Common myeloid progenitor, CD34-positive (primary cell): ENCODE data around the gene SIGLEC9. TPM values are rescaled to one million over a fixed set of nuclear protein-coding genes. Genes with fewer than 3 reads are reported as not detected.

ENCODE experiments used
- CTCF ChIA-PET: fragments of 350-600 bp; sonication (Branson Sonifier 250); formaldehyde crosslinking; loops from one replicate; lab custom pipeline; 2021; ENCODE audit warnings: antibody characterized with exemption; lab: Charles Lee
- POLR2A ChIA-PET: fragments of 350-600 bp; sonication (Branson Sonifier 250); formaldehyde crosslinking; loops from one replicate; lab custom pipeline; 2021; ENCODE audit warnings: antibody characterized with exemption; lab: Charles Lee
- DNase-seq, 3 donors: peaks; one replicate each; pipeline versions ENCODE4 v3.0.0 to v3.0.0-alpha.2; 2013
- H3K27ac ChIP-seq, 2 experiments: 1 replicate in 1 of 2; 2 replicates in 1 of 2; pipeline ENCODE4 v1.7.0; 2013; ENCODE audit warnings: inconsistent platforms in 2 of 2, low read length in 2 of 2, mild to moderate bottlenecking in 2 of 2, low read depth in 1 of 2, moderate library complexity in 1 of 2; ENCODE audit not compliant: severe bottlenecking in 2 of 2, insufficient read depth in 1 of 2, poor library complexity in 1 of 2
- H3K27me3 ChIP-seq, 5 experiments: replicated peaks in 2 of 5; 1 replicate in 3 of 5; 2 replicates in 2 of 5; pipeline versions ENCODE4 v1.6.1 to v1.7.0; 2013; ENCODE audit warnings: low read length in 4 of 5, mild to moderate bottlenecking in 2 of 5, moderate library complexity in 2 of 5, inconsistent platforms in 1 of 5; ENCODE audit not compliant: insufficient read depth in 5 of 5, control insufficient read depth in 4 of 5
- H3K36me3 ChIP-seq, 4 experiments: 1 replicate in 2 of 4; 2 replicates in 2 of 4; pipeline versions ENCODE4 v1.6.1 to v1.7.0; 2013; ENCODE audit warnings: low read length in 3 of 4, control low read depth in 1 of 4, mild to moderate bottlenecking in 1 of 4; ENCODE audit not compliant: control insufficient read depth in 4 of 4, insufficient read depth in 4 of 4
- H3K4me1 ChIP-seq, 4 experiments: 1 replicate in 3 of 4; 2 replicates in 1 of 4; pipeline versions ENCODE4 v1.6.1 to v1.7.1; 2013; ENCODE audit warnings: low read length in 3 of 4, mild to moderate bottlenecking in 3 of 4, control low read depth in 1 of 4, inconsistent platforms in 1 of 4, moderate library complexity in 1 of 4; ENCODE audit not compliant: control insufficient read depth in 4 of 4, insufficient read depth in 4 of 4; ENCODE audit errors: control extremely low read depth in 1 of 4
- H3K4me3 ChIP-seq, 7 experiments: 1 replicate in 4 of 7; 2 replicates in 3 of 7; pipeline versions ENCODE4 v1.5.1 to v1.7.0; 2013; ENCODE audit warnings: mild to moderate bottlenecking in 7 of 7, low read length in 6 of 7, moderate library complexity in 6 of 7, inconsistent platforms in 2 of 7, low read depth in 2 of 7, control low read depth in 1 of 7; ENCODE audit not compliant: insufficient read depth in 4 of 7, control insufficient read depth in 1 of 7; ENCODE audit errors: extremely low read depth in 1 of 7
- H3K9me3 ChIP-seq, 5 experiments: 1 replicate in 4 of 5; 2 replicates in 1 of 5; pipeline versions ENCODE4 v1.6.1 to v1.7.1; 2013; ENCODE audit warnings: low read length in 4 of 5, mild to moderate bottlenecking in 2 of 5, inconsistent platforms in 1 of 5, low read depth in 1 of 5, moderate library complexity in 1 of 5; ENCODE audit not compliant: control insufficient read depth in 4 of 5, insufficient read depth in 2 of 5; ENCODE audit errors: control extremely low read depth in 1 of 5
- WGBS: methylation state at CpG from one replicate; pipeline ENCODE4 v1.1.5; 2013; ENCODE audit not compliant: insufficient coverage; 5-methylcytosine and 5-hydroxymethylcytosine counted together
- polyA plus RNA-seq: library from polyadenylated mRNA; unstranded; fragments of 120-200 nt; gene quantifications from one replicate; pipeline ENCODE4 v1.2.1, GENCODE V29; 2013

SIGLEC9 gene
- 0.44 TPM for polyA plus RNA-seq

- H3K4me1 ChIP-seq = peaks cover 13 to 91% (median 34%) of the 10 kb centered on the region in 4 experiments
- CTCF ChIA-PET = interaction anchor here (0.9 kb wide), 1 partner anchor 34 kb away, joined by 3 read pairs; no protein-coding TSS in a partner anchor
- DNase-seq = no peak
- H3K27ac ChIP-seq = no peak within 1 kb of the TSS
- no peaks in the 10 kb centered on the region for H3K27me3 ChIP-seq
- H3K9me3 ChIP-seq = no peaks in the 10 kb centered on the region
- H3K36me3 ChIP-seq = no peaks in the 10 kb centered on the region
- WGBS = 55% methylated on average over 7 of the region's 14 CpGs
- POLR2A ChIA-PET = no interaction called here
- peak within 1 kb of the TSS in 3 of 7 experiments; percentile 4 to 24 (median 19) for H3K4me3 ChIP-seq
Observed at GRCh38 chr19:51124729-51125128, at the start of gene SIGLEC9. TSS of gene SIGLEC9 (plus strand) at chr19:51124906. CDS start at chr19:51124975, 69 bp downstream.

- no peak for DNase-seq
- 100% methylated on average over 1 of the region's 5 CpGs for WGBS
Observed at GRCh38 chr19:51075998-51076397, 48.7 kb upstream of the SIGLEC9 start.

GRCh38 chr19:51076631-51077213 is 48.0 kb upstream of the SIGLEC9 start:
- DNase-seq = no peak
- no peak overlapping the region for H3K4me3 ChIP-seq
- peaks cover 0 to 11% (median 2%) of the 10 kb centered on the region in 5 experiments for H3K27me3 ChIP-seq
- POLR2A ChIA-PET = no interaction called here
- H3K4me1 ChIP-seq = no peaks in the 10 kb centered on the region
- CTCF ChIA-PET = no interaction called here
- H3K36me3 ChIP-seq = no peaks in the 10 kb centered on the region
- 88% methylated on average over 10 of the region's 14 CpGs for WGBS
- H3K9me3 ChIP-seq = peaks cover 0 to 14% (median 2%) of the 10 kb centered on the region in 5 experiments
- H3K27ac ChIP-seq = no peak overlapping the region

More at GRCh38 chr19:51075998-51076397, 48.7 kb upstream of the SIGLEC9 start:
- CTCF ChIA-PET = no interaction called here
- no peak overlapping the region for H3K27ac ChIP-seq
- POLR2A ChIA-PET = no interaction called here
- no peaks in the 10 kb centered on the region for H3K4me1 ChIP-seq
- H3K4me3 ChIP-seq = no peak overlapping the region
- peaks cover 0 to 12% (median 3%) of the 10 kb centered on the region in 5 experiments for H3K27me3 ChIP-seq
- no peaks in the 10 kb centered on the region for H3K36me3 ChIP-seq
- H3K9me3 ChIP-seq = peaks cover 0 to 14% (median 2%) of the 10 kb centered on the region in 5 experiments

GRCh38 chr19:51078104-51078503 is 46.6 kb upstream of the SIGLEC9 start:
- peaks cover 0 to 12% (median 2%) of the 10 kb centered on the region in 5 experiments for H3K27me3 ChIP-seq
- no peak for DNase-seq
- H3K36me3 ChIP-seq = no peaks in the 10 kb centered on the region
- no peaks in the 10 kb centered on the region for H3K4me1 ChIP-seq
- CTCF ChIA-PET = no interaction called here
- WGBS = 68% methylated on average over 6 of the region's 6 CpGs
- H3K27ac ChIP-seq = no peak overlapping the region
- POLR2A ChIA-PET = no interaction called here
- no peak overlapping the region for H3K4me3 ChIP-seq
- peaks cover 0 to 12% (median 2%) of the 10 kb centered on the region in 5 experiments for H3K9me3 ChIP-seq

GRCh38 chr19:51078731-51079130 is 46.0 kb upstream of the SIGLEC9 start:
- no peak overlapping the region for H3K4me3 ChIP-seq

GRCh38 chr19:51079481-51080110 is 45.1 kb upstream of the SIGLEC9 start:
- no peak for DNase-seq
- H3K27me3 ChIP-seq = peaks cover 0 to 22% (median 2%) of the 10 kb centered on the region in 5 experiments
- H3K4me3 ChIP-seq = no peak overlapping the region
- no peak overlapping the region for H3K27ac ChIP-seq
- no peaks in the 10 kb centered on the region for H3K36me3 ChIP-seq
- POLR2A ChIA-PET = no interaction called here
- 94% methylated on average over 27 of the region's 27 CpGs for WGBS
- H3K9me3 ChIP-seq = no peaks in the 10 kb centered on the region
- CTCF ChIA-PET = interaction anchor here (1.0 kb wide), 1 partner anchor 17 kb away, joined by 3 read pairs; no protein-coding TSS in a partner anchor
- no peaks in the 10 kb centered on the region for H3K4me1 ChIP-seq

More at GRCh38 chr19:51078731-51079130, 46.0 kb upstream of the SIGLEC9 start:
- ChIA-PET POLR2A (no interaction called here), CTCF (no interaction called here)
- peaks cover 0 to 7% (median 1%) of the 10 kb centered on the region in 5 experiments for H3K9me3 ChIP-seq
- 94% methylated on average over 5 of the region's 6 CpGs for WGBS
- peaks cover 0 to 18% (median 2%) of the 10 kb centered on the region in 5 experiments for H3K27me3 ChIP-seq
- H3K4me1 ChIP-seq = no peaks in the 10 kb centered on the region
- no peaks in the 10 kb centered on the region for H3K36me3 ChIP-seq
- H3K27ac ChIP-seq = no peak overlapping the region
- DNase-seq = no peak

- peaks cover 0 to 22% (median 0%) of the 10 kb centered on the region in 5 experiments for H3K27me3 ChIP-seq
- H3K9me3 ChIP-seq = no peaks in the 10 kb centered on the region
- CTCF ChIA-PET = no interaction called here
- WGBS = 97% methylated on average over 11 of the region's 14 CpGs
- H3K4me3 ChIP-seq = no peak overlapping the region
- no peaks in the 10 kb centered on the region for H3K36me3 ChIP-seq
- POLR2A ChIA-PET = no interaction called here
- H3K27ac ChIP-seq = no peak overlapping the region
- DNase-seq = no peak
- H3K4me1 ChIP-seq = no peaks in the 10 kb centered on the region
Observed at GRCh38 chr19:51081476-51081875, 43.2 kb upstream of the SIGLEC9 start.
